ENCODE results near the gene ZNF436. TPM values are rescaled to one million over a fixed set of nuclear protein-coding genes. Genes with fewer than 3 reads are reported as not detected.
A peak's percentile ranks its signal among the peaks of the same experiment; 100 is the strongest.

ZNF436 gene
- total RNA-seq, 4 donors from 2014 or later: 12.1 to 88.8 (median 21.6) TPM

GRCh38 chr1:23396380-23396779 is 26.7 kb upstream of the ZNF436 start:
- Histone ChIP-seq H3K27ac (peak overlapping the region; percentile 10 to 84), H3K4me3 (no peak overlapping the region), H3K4me1 (peaks cover 0 to 6% of the 10 kb centered on the region in 2 donors), H3K36me3 (no peaks in the 10 kb centered on the region), H3K27me3 (no peaks in the 10 kb centered on the region), H3K9me3 (no peaks in the 10 kb centered on the region)
- intact Hi-C loops (cut with DNase I; ENCODE audit: low total_unique reads): no loop called here
- TF ChIP-seq CTCF (IDR thresholded peaks at IDR 0.05) (no peak), POLR2A (IDR thresholded peaks at IDR 0.05) (no peak)
- DNase-seq: no peak

- Histone ChIP-seq H3K4me3 (no peak overlapping the region), H3K27me3 (no peaks in the 10 kb centered on the region), H3K27ac (peak overlapping the region; percentile 66 to 84), H3K4me1 (peaks cover 0 to 6% of the 10 kb centered on the region in 2 donors), H3K9me3 (no peaks in the 10 kb centered on the region), H3K36me3 (no peaks in the 10 kb centered on the region)
- TF ChIP-seq CTCF (IDR thresholded peaks at IDR 0.05) (no peak), POLR2A (IDR thresholded peaks at IDR 0.05) (no peak)
- no peak for DNase-seq
- intact Hi-C loops (cut with DNase I; ENCODE audit: low total_unique reads): no loop called here
Observed at GRCh38 chr1:23395849-23396248, 26.2 kb upstream of the ZNF436 start.

GRCh38 chr1:23395154-23395724 is 25.6 kb upstream of the ZNF436 start:
- DNase-seq: no peak
- H3K27ac ChIP-seq: peak overlapping the region; percentile 66 to 84
- H3K9me3 ChIP-seq: no peaks in the 10 kb centered on the region
- TF ChIP-seq CTCF (IDR thresholded peaks at IDR 0.05) (no peak), POLR2A (IDR thresholded peaks at IDR 0.05) (no peak)
- intact Hi-C loops (cut with DNase I; ENCODE audit: low total_unique reads): no loop called here
- no peaks in the 10 kb centered on the region for H3K27me3 ChIP-seq
- H3K36me3 ChIP-seq: no peaks in the 10 kb centered on the region
- H3K4me1 ChIP-seq: peaks cover 0 to 6% of the 10 kb centered on the region in 2 donors
- no peak overlapping the region for H3K4me3 ChIP-seq

GRCh38 chr1:23394684-23395083 is 25.0 kb upstream of the ZNF436 start:
- H3K27me3 ChIP-seq: no peaks in the 10 kb centered on the region
- no peaks in the 10 kb centered on the region for H3K9me3 ChIP-seq
- H3K36me3 ChIP-seq: no peaks in the 10 kb centered on the region
- peak; percentile 89 to 92 for DNase-seq
- no peak for TF ChIP-seq POLR2A (IDR thresholded peaks at IDR 0.05)
- no peak for TF ChIP-seq CTCF (IDR thresholded peaks at IDR 0.05)
- intact Hi-C loops (cut with DNase I; ENCODE audit: low total_unique reads): no loop called here
- H3K4me1 ChIP-seq: peaks cover 0 to 6% of the 10 kb centered on the region in 2 donors
- H3K27ac ChIP-seq: peak overlapping the region; percentile 66 to 84
- H3K4me3 ChIP-seq: no peak overlapping the region

- H3K36me3 ChIP-seq: no peaks in the 10 kb centered on the region
- H3K4me3 ChIP-seq: no peak overlapping the region
- H3K9me3 ChIP-seq: no peaks in the 10 kb centered on the region
- H3K27ac ChIP-seq: peak overlapping the region; percentile 66 to 84
- peak; percentile 39 to 70 for DNase-seq
- intact Hi-C loops (cut with DNase I; ENCODE audit: low total_unique reads): no loop called here
- TF ChIP-seq CTCF (IDR thresholded peaks at IDR 0.05): no peak
- no peak for TF ChIP-seq POLR2A (IDR thresholded peaks at IDR 0.05)
- peaks cover 0 to 6% of the 10 kb centered on the region in 2 donors for H3K4me1 ChIP-seq
- H3K27me3 ChIP-seq: no peaks in the 10 kb centered on the region
Observed at GRCh38 chr1:23394181-23394580, 24.5 kb upstream of the ZNF436 start.
